GM15510 (cell line): Measurements from ENCODE around the gene GPRIN3.

Experiments
- POLR2A ChIP-seq: IDR thresholded peaks from 3 replicates; pipeline ENCODE4 v1.6.1; 2011; ENCODE audit warnings: borderline replicate concordance; ENCODE audit not compliant: insufficient read length; ENCODE audit errors: extremely low read depth

Gene GPRIN3

GRCh38 chr4:89196745-89197144 lies 110.9 kb downstream of the GPRIN3 start:
- TF ChIP-seq POLR2A: no peak

- TF ChIP-seq POLR2A: no peak
Observed at GRCh38 chr4:89196056-89196674, 111.4 kb downstream of the GPRIN3 start.

- TF ChIP-seq POLR2A: no peak
Observed at GRCh38 chr4:89193843-89194242, 113.8 kb downstream of the GPRIN3 start.
